NCI-H146 treated with DMSO at 0.1 percent for 48 hours (cell line): ENCODE results near the gene DUS4L.

Experiments used
- DNase-seq: peaks from one replicate; lab custom pipeline; 2025; ENCODE audit not compliant: unreplicated experiment; lab: John Stamatoyannopoulos, UW

Gene DUS4L, protein sequence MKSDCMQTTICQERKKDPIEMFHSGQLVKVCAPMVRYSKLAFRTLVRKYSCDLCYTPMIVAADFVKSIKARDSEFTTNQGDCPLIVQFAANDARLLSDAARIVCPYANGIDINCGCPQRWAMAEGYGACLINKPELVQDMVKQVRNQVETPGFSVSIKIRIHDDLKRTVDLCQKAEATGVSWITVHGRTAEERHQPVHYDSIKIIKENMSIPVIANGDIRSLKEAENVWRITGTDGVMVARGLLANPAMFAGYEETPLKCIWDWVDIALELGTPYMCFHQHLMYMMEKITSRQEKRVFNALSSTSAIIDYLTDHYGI

DNA sequence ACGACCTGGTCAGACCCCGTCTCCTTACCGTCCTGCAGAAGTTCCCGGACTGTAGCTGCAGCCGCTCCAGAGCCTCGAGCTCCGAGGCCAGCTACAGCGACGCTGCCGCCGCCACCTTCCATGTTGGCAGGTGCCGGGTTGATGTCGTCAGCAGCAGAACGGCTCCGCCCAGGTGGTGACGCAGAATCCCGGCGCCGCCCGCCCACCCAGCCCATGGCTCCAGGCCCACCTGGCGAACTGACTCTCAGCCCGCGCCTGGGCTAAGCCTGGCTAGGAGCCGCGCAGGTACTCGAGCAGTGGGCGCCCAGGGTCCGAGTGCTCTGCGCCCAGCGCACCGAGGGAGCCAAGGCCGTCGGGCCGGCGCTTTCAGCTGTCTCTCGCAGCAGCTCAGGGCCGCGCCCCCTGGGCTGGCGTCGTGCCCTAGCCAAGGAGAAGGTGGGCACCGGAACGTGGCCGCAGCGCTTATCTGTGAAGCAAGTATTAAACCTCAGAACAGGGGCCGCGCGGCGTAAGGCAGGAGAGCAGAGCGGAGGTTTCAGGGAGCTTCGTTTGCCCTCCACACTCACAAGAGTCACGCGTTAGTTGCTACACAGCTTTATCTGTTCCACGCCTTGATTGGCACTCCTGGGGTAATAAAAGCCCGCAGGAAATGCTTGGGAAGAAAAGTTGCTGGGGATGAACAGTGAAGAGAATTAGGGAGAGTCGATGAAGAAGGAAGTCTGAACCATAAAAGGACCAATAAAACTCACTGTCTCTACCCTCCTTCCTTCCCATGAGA lies at the start of gene DUS4L, which contains the start of gene COG5:
TSS of gene DUS4L (plus strand) at position 197 of the 778 bp plus-strand sequence. CDS start 3,100 bp downstream, outside the sequence.
TSS of gene COG5 (minus strand) at position 146 of the 778 bp plus-strand sequence. CDS start at position 122, 24 bp downstream.
- peak; percentile 66 for DNase-seq

DNA sequence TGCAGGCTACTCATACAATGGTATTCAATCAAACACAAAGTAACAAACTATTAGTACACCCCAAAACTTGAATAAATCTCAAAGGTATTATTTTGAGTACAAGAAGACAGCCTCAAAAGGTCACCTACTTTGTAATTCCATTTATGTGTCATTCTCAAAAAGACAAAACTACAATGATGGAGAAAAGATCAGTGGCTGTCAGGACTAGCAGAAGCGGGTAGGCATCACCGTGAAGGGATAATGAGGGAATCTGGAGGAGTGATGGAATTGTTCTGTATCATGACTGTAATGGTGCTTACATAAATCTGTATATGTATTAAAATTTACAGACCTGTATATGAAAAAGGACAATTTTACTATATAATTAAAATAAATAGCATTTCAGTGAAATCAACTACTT lies 37.1 kb upstream of the DUS4L start:
- DNase-seq: no peak

DNA sequence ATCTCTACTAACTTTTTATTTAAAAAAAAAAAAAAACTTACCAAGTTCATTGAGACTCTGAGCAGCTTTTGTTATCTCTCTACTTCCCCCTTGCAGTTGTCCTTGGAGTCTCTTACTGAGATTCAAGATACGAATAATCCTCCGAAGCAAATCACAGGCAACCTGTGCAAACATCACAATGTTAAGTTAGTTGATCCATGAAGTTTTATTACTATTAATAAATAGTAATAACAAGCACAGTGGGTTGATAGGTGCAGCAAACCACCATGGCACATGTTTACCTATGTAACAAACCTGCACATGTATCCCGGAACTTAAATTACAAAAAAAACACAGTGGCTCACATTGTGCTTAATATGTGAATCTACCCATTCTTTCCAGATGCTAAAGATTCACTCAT lies 36.6 kb upstream of the DUS4L start:
- no peak for DNase-seq

DNA sequence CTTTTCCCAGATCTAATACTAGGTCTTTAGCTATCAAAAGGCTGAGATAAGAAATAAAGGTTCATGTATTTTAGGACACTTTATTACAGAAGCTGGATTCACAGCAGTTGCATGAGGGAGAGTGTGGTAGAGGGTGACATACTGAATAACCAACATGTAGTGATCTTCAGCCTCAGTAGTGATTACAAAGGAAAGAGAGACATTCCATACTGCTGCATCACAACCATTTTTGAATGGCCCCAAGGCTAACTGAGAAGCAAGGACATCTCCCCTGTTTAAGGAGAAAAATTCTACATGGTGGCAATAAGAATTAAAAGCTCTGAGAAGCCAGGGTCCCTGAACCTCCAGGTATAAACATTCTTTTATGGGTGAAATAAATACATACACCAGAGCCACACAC lies 35.3 kb upstream of the DUS4L start:
- DNase-seq: no peak

DNA sequence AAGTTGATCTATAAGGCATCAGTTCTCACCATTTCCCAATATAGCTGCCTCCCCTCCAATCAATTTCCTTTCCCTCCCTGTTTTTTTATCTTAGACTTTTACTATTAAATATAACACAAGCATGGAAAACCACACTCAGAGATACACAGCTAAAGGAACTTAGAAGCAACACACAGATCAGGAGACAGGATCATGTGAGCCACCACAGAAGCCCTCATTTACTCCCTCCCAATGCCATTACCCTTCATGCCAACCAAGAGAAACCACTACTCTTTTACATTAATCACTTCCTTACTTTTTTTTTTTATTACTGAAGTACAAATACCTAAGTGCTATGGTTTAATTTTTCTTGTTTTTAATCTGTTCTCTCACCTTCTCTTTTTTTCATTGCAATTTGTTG lies 33.0 kb upstream of the DUS4L start:
- no peak for DNase-seq

DNA sequence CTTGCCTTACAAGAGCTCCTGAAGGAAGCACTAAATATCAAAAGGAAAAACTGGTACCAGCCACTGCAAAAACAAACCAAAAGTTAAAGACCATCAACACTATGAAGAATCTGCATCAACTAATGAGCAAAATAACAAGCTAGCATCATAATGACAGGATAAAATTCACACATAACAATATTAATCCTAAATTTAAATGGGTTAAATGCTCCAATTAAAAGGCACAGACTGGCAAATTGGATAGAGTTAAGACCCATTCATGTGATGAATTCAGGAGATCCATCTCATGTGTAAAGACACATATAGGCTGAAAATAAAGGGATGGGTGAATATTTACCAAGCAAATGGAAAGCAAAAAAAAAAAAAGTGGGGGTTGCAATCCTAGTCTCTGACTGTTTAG lies 29.6 kb upstream of the DUS4L start:
- DNase-seq: no peak

DNA sequence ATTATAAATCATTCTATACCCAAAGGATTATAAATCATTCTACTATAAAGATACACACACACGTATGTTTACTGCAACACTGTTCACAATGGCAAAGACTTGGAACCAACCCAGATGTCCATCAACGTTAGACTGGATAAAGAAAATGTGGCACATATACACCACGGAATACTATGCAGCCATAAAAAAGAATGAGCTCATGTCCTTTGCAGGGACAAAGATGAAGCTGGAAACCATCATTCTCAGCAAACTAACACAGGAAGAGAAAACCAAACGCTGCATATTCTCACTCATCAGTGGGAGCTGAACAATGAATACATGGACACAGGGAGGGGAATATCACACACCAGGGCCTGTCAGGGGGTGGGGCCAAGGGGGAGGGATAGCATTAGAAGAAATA lies 26.5 kb upstream of the DUS4L start:
- peak; percentile 18 for DNase-seq

DNA sequence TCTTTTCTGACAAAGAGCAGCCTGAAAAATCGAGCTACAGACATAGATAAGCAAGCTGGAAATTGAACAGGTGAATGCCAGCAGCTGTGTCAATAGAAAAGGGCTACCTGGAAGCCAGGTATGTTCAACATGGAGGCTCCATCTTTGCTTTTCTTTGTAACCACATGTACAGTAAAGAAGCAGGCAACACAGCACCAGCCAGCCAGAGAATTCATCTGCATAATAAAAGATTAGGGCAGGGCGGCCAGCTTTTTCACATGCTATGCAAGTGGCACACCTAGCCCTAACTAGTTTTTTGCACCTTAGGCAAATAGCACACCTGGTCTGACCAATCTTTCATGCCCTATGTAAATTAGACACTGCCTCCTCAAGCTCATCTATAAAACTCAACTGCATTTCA lies 25.8 kb upstream of the DUS4L start:
- DNase-seq: peak; percentile 98

DNA sequence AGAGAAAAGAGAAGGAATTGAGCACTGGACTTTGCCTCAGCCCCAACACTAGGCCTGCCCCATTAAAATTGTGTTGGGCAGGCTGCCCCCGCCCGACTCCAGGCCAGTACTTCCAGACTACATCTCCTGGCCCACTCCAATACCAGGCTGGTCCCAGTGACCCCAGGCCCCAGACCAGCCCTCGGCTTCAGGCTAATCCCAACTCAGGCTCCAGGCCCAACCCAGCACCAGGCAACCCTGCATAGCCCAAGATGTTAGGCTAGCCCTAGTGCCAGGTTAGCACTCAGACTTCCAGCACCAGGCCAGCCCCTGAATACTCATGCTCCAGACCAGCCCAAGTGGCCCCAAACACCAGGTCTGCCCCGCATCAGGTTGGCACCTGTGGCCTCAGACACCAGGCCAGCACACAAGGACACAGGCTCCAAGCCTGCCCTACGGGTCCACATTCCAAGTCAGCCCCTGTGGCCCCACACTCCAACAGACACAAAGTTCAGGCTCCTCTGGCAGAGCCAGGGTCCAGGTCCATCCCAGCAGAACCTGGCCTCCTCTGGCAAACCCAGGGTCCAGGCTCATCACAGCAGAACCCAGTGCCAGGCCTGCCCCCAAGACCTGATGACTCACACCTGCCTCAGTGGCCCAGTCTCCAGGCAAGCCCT lies 20.3 kb upstream of the DUS4L start:
- DNase-seq: no peak

DNA sequence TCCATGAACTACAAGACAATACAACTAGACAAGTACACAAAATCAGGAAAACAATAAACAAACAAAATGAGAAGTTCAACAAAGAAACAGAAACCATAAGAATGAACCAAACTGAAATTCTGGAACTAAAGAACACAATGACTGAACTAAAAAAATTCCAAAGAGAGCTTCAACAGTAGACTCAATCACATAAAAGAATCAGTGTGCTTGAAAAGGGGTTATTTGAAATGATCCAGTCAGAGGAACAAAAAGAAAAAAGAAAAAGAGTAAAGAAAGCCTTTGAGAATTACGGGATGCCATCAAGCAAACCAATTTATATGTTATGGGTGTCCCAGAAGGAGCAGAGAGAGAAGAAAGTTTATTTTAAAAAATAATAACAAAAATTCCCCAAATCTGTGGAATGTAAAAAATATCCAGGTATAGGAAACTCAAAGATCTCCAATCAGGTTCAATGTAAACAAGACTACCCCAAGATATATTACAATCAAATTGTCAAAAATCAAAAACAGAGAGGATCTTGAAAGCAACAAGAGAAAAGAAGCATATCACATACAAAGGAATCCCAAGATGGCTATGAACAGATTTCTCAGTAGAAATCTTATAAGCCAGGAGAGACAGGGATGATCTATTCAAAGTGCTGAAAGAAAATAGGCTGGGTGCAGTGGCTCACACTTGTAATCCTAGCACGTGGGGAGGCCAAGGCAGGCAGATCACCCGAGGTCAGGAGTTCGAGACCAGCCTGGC lies 18.8 kb upstream of the DUS4L start:
- DNase-seq: no peak

DNA sequence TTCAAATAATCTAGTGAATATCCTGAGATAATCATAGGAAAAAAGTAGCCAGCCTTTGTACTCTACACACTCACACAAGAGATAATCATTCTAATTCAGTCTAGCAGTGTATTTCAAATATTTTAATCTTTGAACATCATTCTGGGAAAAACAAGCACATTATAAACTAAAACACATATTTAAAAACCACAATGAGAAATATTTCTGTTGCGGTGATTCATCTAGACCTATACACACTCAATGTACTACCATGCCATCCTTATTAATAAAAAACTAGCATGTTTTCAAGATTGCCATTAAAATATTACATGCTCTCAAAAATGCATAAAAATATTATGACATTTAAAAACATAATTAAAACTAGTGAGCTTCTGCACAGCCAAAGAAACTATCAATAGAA lies 11.8 kb upstream of the DUS4L start:
- no peak for DNase-seq

DNA sequence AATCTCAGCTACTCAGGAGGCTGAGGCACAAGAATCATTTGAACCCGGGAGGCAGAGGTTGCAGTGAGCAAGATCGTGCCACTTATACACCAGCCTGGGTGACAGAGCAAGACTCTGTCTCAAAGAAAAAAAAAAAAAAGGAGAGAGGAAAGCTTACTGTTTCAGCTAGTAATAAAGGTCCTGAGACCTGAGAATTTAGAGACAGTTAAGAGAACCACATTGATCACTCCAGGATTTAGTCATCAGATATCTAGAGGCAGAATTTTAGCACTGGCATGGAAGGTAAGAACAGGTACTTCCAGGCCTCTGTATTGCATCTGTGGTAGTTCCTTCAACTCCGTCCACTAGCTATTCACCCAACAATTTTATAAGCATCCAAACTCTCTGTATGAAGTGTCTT lies 7.9 kb upstream of the DUS4L start:
- DNase-seq: no peak

DNA sequence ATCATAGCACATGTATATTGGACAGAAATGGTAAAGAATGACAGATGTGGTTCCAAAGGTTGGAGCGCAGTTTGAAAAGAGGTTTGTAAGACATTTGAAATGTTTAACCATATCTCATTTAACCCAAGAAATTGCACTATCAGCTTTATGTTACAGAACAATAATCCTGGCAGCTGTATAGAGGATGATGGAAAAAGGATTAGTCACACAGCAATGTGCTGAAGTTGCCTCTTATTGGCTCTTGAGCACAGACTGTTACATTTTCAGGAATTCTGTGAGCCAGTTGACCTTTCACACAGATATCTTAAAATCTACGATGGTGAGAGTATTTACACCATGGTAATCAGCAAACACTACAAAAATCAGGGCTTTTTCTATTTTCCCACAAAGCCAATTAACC lies 3.9 kb upstream of the DUS4L start:
- DNase-seq: no peak

DNA sequence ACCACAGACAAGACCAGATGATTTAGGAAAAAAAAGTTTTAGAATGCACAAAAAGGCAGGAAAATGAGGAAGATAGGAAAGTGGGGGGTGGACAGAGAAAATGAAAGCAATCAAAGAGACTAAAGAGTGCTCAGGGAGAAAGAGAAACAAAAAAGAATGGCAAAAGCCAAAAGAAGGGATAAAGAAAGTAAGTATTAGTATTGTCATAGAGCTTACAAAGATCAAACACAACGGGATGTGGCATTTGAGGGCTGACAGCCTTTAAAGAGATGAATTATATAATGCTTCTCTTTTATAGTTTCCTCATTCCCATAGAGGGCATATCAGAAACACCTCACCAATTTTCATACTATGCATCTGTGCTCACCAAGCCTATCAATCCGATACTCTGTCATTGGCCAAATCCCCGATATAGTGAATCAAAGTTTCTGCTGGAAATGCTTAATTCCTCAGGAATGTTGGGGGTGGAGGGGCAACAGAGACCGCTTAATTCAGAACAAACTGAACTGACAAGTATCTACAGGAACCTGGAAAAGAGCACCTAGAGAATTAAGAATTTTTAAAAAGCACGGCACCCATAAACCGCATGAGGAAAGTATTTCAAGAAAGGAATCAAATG lies 2.8 kb upstream of the DUS4L start:
- no peak for DNase-seq

DNA sequence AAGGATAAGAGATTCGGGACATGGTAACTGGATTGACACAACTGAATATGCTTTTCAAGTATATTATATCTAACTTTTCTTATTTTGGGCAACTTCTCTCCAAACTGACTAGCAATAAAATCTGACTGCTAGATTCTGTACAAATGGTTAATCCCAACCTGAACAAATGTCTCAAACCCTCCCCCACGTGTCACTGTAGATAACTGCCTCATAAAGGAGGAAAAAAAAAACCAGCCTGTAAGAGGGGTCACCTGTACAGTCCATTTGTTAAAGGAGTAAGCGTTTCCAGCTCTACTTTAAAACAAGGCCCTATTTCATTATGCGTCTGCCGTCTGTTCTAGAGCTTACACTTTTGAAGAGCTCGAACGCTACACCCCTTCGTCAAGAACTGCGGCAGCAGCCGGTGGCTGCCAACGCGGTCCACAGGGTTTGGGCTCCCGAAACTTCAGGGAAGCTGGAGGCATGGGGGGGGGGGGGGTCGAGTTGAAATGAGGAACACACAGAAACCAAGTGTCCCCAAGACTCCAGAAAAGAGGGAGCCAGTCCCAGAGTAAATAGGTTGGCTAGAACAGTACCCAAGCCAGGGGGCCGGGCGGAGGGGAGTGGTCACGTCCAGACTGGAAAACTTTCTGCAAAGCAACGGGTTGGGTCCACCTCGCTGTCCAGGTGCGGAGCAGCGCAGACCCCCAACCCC lies 543 bp upstream of the DUS4L start:
- peak; percentile 41 for DNase-seq

DNA sequence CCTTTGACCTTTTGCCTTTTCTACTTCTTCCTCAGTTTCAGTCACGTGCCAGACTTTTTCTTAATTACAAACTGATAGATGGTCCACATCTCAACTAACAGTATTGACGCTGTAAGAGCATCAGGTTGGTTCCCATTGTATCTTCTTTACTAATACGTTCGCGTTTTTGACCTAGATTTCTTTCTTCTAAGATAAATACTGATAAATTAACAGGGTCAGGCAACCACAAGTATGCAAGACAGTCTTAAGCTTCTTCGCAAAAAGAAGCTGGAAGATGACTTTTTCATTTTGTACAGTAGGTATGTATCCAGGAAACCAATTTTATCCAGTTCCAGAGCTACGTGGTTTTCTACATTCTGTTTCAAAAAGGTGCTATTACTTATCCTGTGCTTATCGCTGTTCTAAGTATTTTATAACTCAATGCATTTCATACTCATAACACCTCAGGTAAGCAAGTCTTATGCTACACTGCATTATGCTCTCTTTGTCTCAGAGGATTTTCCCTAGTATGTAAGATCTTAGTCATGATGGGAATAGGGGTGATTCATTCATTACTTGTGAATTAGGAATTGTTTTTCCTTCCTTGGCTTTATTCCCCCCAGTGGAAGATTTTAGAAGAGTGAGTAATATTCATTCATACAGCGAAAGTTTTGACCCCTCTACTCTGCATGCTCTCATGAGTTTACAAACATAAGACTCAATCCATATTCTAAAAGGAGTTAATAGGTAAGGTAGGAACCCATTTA lies 955 bp downstream of the DUS4L start:
- no peak for DNase-seq

DNA sequence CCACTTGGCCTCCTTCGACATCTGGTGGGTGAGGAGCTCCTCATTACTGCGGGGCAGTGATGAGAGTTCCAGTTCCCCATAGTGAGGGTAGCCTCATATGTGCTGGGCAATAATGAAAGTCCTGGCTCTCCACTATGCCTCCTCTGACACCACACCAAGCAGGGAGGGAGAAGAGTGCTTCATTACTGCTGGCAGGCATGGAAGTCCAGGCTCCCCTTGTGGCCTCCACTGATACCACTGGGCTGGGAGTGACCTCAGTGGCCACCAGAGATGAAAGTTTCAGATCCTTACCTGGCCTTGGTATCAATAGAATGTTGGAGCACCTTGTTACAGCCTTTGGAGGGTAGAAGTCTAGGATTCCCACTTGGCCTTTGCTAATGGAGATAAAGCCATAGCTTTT lies 6.5 kb downstream of the DUS4L start:
- no peak for DNase-seq

DNA sequence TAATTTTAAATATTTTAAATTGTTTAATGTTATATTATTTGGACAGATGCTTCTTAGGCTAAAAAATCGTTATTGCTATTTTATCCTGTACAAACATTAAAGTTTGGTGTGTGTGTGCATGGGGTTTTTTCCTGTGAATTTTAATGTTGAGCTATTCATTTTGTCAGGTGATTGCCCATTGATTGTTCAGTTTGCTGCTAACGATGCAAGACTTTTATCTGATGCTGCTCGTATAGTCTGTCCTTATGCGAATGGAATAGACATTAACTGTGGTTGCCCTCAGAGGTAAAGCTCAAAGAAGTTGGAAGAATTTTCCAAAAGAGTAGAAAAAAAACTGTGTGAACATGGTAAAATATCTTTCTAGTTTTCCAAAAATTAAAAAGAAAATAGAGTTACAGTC lies 9.8 kb downstream of the DUS4L start:
- DNase-seq: no peak

DNA sequence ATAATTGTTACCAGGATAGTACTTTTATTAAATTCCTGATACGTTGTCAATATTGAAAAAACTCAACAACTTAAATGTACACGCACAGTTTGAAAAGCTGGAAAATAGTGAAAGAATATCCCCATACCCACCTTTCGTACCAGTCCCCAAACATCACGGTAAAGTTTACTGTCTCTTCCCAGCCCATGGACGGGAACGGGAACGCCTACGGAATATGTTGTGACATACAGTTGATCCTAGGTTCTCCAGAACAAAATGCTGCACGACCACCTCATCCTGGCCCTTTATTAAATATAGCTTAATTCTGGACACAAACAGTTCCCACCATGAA lies 15.7 kb downstream of the DUS4L start:
- no peak for DNase-seq
